ENCODE measurements around the gene RALGAPA2. TPM values are rescaled to one million over a fixed set of nuclear protein-coding genes. Genes with fewer than 3 reads are reported as not detected.

RALGAPA2 gene
- total and polyA plus RNA-seq, 2 experiments from 2014 or later, result 13.1 to 43.4 TPM

DNA sequence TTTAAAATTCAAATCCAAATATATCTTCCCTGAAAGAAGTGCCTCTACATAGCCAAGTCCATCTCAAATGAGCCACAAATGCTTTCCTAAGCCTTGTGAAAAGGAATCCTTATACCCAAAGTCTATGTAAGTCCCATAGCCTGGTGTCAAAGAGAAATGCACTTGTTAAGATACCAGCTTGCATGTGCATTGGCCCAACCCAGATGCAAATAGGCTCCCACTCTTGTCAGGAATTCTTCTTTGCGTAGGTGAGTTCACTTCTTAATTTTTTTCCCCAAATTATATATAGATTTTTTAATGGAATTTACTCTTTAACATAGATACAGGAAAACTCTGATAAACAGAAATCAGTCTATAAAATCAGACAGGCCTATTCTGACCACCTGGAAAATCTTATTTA is 105.6 kb downstream of the RALGAPA2 start:
- no peak for DNase-seq (ENCODE audit: low spot score)
- H3K4me1 ChIP-seq (ENCODE audit: insufficient read depth), result no peaks in the 10 kb centered on the region
- no peak overlapping the region for H3K4me2 ChIP-seq
- H3K27me3 ChIP-seq (ENCODE audit: insufficient read depth), result no peaks in the 10 kb centered on the region
- no peaks in the 10 kb centered on the region for H3K9me2 ChIP-seq (ENCODE audit: insufficient read depth)
- no peak overlapping the region for H3K27ac ChIP-seq (ENCODE audit: low read depth)
- peaks cover 1% of the 10 kb centered on the region for H3K27me3 Mint-ChIP-seq (ENCODE audit: insufficient read depth, low read depth, poor library complexity)
- H3K36me3 Mint-ChIP-seq (ENCODE audit: low read depth), result no peaks in the 10 kb centered on the region; the same call in 1 of the 3 replicates
- no peaks in the 10 kb centered on the region for H3K4me1 Mint-ChIP-seq
- no peak overlapping the region for H3K27ac Mint-ChIP-seq
- H3K9me3 Mint-ChIP-seq, result no peaks in the 10 kb centered on the region
- no peak overlapping the region for H3K4me3 ChIP-seq
- no peaks in the 10 kb centered on the region for H3K79me2 ChIP-seq (replicated peaks; ENCODE audit: insufficient read depth)
- TF ChIP-seq, protein P1, sequence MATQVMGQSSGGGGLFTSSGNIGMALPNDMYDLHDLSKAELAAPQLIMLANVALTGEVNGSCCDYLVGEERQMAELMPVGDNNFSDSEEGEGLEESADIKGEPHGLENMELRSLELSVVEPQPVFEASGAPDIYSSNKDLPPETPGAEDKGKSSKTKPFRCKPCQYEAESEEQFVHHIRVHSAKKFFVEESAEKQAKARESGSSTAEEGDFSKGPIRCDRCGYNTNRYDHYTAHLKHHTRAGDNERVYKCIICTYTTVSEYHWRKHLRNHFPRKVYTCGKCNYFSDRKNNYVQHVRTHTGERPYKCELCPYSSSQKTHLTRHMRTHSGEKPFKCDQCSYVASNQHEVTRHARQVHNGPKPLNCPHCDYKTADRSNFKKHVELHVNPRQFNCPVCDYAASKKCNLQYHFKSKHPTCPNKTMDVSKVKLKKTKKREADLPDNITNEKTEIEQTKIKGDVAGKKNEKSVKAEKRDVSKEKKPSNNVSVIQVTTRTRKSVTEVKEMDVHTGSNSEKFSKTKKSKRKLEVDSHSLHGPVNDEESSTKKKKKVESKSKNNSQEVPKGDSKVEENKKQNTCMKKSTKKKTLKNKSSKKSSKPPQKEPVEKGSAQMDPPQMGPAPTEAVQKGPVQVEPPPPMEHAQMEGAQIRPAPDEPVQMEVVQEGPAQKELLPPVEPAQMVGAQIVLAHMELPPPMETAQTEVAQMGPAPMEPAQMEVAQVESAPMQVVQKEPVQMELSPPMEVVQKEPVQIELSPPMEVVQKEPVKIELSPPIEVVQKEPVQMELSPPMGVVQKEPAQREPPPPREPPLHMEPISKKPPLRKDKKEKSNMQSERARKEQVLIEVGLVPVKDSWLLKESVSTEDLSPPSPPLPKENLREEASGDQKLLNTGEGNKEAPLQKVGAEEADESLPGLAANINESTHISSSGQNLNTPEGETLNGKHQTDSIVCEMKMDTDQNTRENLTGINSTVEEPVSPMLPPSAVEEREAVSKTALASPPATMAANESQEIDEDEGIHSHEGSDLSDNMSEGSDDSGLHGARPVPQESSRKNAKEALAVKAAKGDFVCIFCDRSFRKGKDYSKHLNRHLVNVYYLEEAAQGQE (IDR thresholded peaks at IDR 0.05; ENCODE audit: unreplicated experiment), result no peak
- TF ChIP-seq, protein P2, sequence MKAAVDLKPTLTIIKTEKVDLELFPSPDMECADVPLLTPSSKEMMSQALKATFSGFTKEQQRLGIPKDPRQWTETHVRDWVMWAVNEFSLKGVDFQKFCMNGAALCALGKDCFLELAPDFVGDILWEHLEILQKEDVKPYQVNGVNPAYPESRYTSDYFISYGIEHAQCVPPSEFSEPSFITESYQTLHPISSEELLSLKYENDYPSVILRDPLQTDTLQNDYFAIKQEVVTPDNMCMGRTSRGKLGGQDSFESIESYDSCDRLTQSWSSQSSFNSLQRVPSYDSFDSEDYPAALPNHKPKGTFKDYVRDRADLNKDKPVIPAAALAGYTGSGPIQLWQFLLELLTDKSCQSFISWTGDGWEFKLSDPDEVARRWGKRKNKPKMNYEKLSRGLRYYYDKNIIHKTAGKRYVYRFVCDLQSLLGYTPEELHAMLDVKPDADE (IDR thresholded peaks at IDR 0.05), result no peak
- TF ChIP-seq POLR2AphosphoS5 (IDR thresholded peaks at IDR 0.05; ENCODE audit: low read depth) (no peak), NANOG (IDR thresholded peaks at IDR 0.05; ENCODE audit: borderline replicate concordance) (no peak), STAT1 (IDR thresholded peaks at IDR 0.05; ENCODE audit: unreplicated experiment) (no peak), EZH2 (IDR thresholded peaks at IDR 0.05; ENCODE audit: low read depth, unreplicated experiment) (no peak), CREB1 (CRISPR knock-in tag; IDR thresholded peaks at IDR 0.05; ENCODE audit: low read depth) (no peak), JUNB (IDR thresholded peaks at IDR 0.05; ENCODE audit: unreplicated experiment) (no peak)
- TF ChIP-seq, protein P3, sequence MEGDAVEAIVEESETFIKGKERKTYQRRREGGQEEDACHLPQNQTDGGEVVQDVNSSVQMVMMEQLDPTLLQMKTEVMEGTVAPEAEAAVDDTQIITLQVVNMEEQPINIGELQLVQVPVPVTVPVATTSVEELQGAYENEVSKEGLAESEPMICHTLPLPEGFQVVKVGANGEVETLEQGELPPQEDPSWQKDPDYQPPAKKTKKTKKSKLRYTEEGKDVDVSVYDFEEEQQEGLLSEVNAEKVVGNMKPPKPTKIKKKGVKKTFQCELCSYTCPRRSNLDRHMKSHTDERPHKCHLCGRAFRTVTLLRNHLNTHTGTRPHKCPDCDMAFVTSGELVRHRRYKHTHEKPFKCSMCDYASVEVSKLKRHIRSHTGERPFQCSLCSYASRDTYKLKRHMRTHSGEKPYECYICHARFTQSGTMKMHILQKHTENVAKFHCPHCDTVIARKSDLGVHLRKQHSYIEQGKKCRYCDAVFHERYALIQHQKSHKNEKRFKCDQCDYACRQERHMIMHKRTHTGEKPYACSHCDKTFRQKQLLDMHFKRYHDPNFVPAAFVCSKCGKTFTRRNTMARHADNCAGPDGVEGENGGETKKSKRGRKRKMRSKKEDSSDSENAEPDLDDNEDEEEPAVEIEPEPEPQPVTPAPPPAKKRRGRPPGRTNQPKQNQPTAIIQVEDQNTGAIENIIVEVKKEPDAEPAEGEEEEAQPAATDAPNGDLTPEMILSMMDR (conservative IDR thresholded peaks at IDR 0.05; ENCODE audit: low read depth in 2 of 2), result no peak
- no peaks in the 10 kb centered on the region for H3F3A ChIP-seq (replicated peaks; ENCODE audit: low read depth)
- H3K36me3 ChIP-seq (ENCODE audit: insufficient read depth), result no peaks in the 10 kb centered on the region
- ATAC-seq, result no peak
- no peaks in the 10 kb centered on the region; the same call in 1 of the 2 replicates for H4K20me1 ChIP-seq (replicated peaks; ENCODE audit: insufficient read depth)
- no peak overlapping the region for H3K4me3 Mint-ChIP-seq
- H2AFZ ChIP-seq, result no peak overlapping the region

DNA sequence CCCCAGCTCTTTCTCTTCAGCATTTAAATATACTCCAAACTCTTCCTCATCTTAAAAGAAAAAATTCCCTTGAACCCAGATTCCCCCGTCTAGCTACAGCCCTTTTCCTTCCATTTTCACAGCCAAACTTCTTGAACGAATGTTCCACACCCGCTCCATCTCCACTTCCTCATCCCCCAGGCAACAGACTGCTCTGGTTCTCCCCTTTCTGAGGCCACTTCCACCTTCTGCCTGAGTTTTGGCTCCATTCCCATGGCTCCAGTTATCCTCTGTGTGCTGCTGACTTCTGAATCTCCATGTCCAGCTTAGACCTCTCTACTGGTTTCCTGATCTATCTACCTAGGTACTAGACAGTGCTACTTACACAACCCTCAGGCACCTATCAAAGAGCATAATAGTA is 106.4 kb downstream of the RALGAPA2 start:
- Histone ChIP-seq H3K4me1 (ENCODE audit: insufficient read depth) (no peaks in the 10 kb centered on the region), H3K27me3 (ENCODE audit: insufficient read depth) (no peaks in the 10 kb centered on the region)
- ATAC-seq, result no peak
- TF ChIP-seq CREB1 (CRISPR knock-in tag; IDR thresholded peaks at IDR 0.05; ENCODE audit: low read depth), result no peak
- TF ChIP-seq, protein P4, sequence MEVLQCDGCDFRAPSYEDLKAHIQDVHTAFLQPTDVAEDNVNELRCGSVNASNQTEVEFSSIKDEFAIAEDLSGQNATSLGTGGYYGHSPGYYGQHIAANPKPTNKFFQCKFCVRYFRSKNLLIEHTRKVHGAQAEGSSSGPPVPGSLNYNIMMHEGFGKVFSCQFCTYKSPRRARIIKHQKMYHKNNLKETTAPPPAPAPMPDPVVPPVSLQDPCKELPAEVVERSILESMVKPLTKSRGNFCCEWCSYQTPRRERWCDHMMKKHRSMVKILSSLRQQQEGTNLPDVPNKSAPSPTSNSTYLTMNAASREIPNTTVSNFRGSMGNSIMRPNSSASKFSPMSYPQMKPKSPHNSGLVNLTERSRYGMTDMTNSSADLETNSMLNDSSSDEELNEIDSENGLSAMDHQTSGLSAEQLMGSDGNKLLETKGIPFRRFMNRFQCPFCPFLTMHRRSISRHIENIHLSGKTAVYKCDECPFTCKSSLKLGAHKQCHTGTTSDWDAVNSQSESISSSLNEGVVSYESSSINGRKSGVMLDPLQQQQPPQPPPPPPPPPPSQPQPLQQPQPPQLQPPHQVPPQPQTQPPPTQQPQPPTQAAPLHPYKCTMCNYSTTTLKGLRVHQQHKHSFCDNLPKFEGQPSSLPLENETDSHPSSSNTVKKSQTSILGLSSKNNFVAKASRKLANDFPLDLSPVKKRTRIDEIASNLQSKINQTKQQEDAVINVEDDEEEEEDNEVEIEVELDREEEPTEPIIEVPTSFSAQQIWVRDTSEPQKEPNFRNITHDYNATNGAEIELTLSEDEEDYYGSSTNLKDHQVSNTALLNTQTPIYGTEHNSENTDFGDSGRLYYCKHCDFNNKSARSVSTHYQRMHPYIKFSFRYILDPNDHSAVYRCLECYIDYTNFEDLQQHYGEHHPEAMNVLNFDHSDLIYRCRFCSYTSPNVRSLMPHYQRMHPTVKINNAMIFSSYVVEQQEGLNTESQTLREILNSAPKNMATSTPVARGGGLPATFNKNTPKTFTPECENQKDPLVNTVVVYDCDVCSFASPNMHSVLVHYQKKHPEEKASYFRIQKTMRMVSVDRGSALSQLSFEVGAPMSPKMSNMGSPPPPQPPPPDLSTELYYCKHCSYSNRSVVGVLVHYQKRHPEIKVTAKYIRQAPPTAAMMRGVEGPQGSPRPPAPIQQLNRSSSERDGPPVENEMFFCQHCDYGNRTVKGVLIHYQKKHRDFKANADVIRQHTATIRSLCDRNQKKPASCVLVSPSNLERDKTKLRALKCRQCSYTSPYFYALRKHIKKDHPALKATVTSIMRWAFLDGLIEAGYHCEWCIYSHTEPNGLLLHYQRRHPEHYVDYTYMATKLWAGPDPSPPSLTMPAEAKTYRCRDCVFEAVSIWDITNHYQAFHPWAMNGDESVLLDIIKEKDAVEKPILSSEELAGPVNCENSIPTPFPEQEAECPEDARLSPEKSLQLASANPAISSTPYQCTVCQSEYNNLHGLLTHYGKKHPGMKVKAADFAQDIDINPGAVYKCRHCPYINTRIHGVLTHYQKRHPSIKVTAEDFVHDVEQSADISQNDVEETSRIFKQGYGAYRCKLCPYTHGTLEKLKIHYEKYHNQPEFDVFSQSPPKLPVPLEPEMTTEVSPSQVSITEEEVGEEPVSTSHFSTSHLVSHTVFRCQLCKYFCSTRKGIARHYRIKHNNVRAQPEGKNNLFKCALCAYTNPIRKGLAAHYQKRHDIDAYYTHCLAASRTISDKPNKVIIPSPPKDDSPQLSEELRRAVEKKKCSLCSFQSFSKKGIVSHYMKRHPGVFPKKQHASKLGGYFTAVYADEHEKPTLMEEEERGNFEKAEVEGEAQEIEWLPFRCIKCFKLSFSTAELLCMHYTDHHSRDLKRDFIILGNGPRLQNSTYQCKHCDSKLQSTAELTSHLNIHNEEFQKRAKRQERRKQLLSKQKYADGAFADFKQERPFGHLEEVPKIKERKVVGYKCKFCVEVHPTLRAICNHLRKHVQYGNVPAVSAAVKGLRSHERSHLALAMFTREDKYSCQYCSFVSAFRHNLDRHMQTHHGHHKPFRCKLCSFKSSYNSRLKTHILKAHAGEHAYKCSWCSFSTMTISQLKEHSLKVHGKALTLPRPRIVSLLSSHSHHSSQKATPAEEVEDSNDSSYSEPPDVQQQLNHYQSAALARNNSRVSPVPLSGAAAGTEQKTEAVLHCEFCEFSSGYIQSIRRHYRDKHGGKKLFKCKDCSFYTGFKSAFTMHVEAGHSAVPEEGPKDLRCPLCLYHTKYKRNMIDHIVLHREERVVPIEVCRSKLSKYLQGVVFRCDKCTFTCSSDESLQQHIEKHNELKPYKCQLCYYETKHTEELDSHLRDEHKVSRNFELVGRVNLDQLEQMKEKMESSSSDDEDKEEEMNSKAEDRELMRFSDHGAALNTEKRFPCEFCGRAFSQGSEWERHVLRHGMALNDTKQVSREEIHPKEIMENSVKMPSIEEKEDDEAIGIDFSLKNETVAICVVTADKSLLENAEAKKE (CRISPR knock-in tag; IDR thresholded peaks at IDR 0.05), result no peak

More for the DNA sequence above, 106.4 kb downstream of the RALGAPA2 start:
- no peaks in the 10 kb centered on the region for H3F3A ChIP-seq (replicated peaks; ENCODE audit: low read depth)
- Mint-ChIP-seq H3K27ac (no peak overlapping the region), H3K4me1 (no peaks in the 10 kb centered on the region), H3K9me3 (no peaks in the 10 kb centered on the region), H3K36me3 (ENCODE audit: low read depth) (no peaks in the 10 kb centered on the region; the same call in 1 of the 3 replicates), H3K27me3 (ENCODE audit: insufficient read depth, low read depth, poor library complexity) (peaks cover 1% of the 10 kb centered on the region), H3K4me3 (no peak overlapping the region)
- H3K4me3 ChIP-seq, result no peak overlapping the region
- DNase-seq (ENCODE audit: low spot score), result no peak
- no peak overlapping the region for H2AFZ ChIP-seq
- H3K9me2 ChIP-seq (ENCODE audit: insufficient read depth), result no peaks in the 10 kb centered on the region
- no peaks in the 10 kb centered on the region; the same call in 1 of the 2 replicates for H4K20me1 ChIP-seq (replicated peaks; ENCODE audit: insufficient read depth)
- H3K27ac ChIP-seq (ENCODE audit: low read depth), result no peak overlapping the region
- no peak overlapping the region for H3K4me2 ChIP-seq
- H3K36me3 ChIP-seq (ENCODE audit: insufficient read depth), result no peaks in the 10 kb centered on the region; the same call in 1 of the 2 replicates
- no peaks in the 10 kb centered on the region for H3K79me2 ChIP-seq (replicated peaks; ENCODE audit: insufficient read depth)
